GM12878 (cell line): ENCODE results near the gene IFT88. TPM values are rescaled to one million over a fixed set of nuclear protein-coding genes. Genes with fewer than 3 reads are reported as not detected.

Source experiments
- ATAC-seq: fragments of 200-7000 bp; cut with Tn5 transposase; 3 replicates; pipeline ENCODE4 v1.9.1; 2020; ENCODE audit warnings: mild to moderate bottlenecking, moderate library complexity
- BruUV-seq: library from RNA; stranded (reverse); fragments of 400-500 nt; replicated peaks from 2 replicates; lab custom pipeline; 2021; lab: Mats Ljungman, UMichigan
- CTCF ChIA-PET: fragments of 300-600 bp; sonication (Branson Sonifier 250); formaldehyde crosslinking; extraction: SDS; loops from one replicate; lab custom pipeline; 2021; ENCODE audit warnings: inconsistent platforms; lab: Yijun Ruan, JAX
- POLR2A ChIA-PET: fragments of 350-600 bp; formaldehyde crosslinking; extraction: SDS; loops from one replicate; lab custom pipeline; 2021; ENCODE audit warnings: inconsistent platforms; lab: Charles Lee
- RAD21 ChIA-PET: fragments of 300-600 bp; sonication (Branson Sonifier 250); formaldehyde crosslinking; loops from one replicate; lab custom pipeline; 2023; ENCODE audit warnings: antibody characterized with exemption; ENCODE audit not compliant: unreplicated experiment; lab: Charles Lee
- SMC1A ChIA-PET: fragments of 300-600 bp; sonication (Branson Sonifier 250); formaldehyde crosslinking; loops from one replicate; lab custom pipeline; 2023; ENCODE audit not compliant: unreplicated experiment, uncharacterized antibody; lab: Charles Lee
- DNase-seq: peaks from one replicate; pipeline ENCODE4 v3.0.0-alpha.2; 2011; ENCODE audit warnings: low read depth, low spot score
- FAIRE-seq: peaks from 3 replicates; lab custom pipeline; 2011; peaks lifted over from hg19 to GRCh38; lab: Jason Lieb, UNC
- H2AFZ ChIP-seq: 2 replicates; pipeline ENCODE4 v1.6.0; 2011; ENCODE audit warnings: low read depth, low read length, control low read depth; ENCODE audit not compliant: control insufficient read depth
- H3K27ac ChIP-seq: 2 replicates; pipeline ENCODE4 v1.5.1; 2011; ENCODE audit warnings: control low read depth; ENCODE audit not compliant: control insufficient read depth, insufficient read depth
- H3K27me3 ChIP-seq, 2 experiments: replicated peaks in 1 of 2; 2 replicates each; pipeline versions ENCODE4 v1.6.0 to v1.6.1; 2011; ENCODE audit warnings: low read length in 1 of 2; ENCODE audit not compliant: control insufficient read depth in 2 of 2, insufficient read depth in 2 of 2
- H3K36me3 ChIP-seq, 2 experiments: 2 replicates each; pipeline ENCODE4 v1.5.1; 2011; ENCODE audit warnings: low read length in 1 of 2; ENCODE audit not compliant: control insufficient read depth in 2 of 2, insufficient read depth in 2 of 2
- H3K4me1 ChIP-seq: 2 replicates; pipeline ENCODE4 v1.6.1; 2011; ENCODE audit warnings: mild to moderate bottlenecking, low read length, moderate library complexity, mixed read lengths; ENCODE audit not compliant: control insufficient read depth, insufficient read depth
- H3K4me2 ChIP-seq: 2 replicates; pipeline ENCODE4 v1.6.0; 2011; ENCODE audit warnings: control low read depth; ENCODE audit not compliant: control insufficient read depth, insufficient read depth
- H3K4me3 ChIP-seq: fragments of 200-600 bp; sonication (generic); 2 replicates; pipeline ENCODE4 v1.5.1; 2016
- H3K79me2 ChIP-seq: 2 replicates; pipeline ENCODE4 v1.6.0; 2011; ENCODE audit warnings: low read length; ENCODE audit not compliant: control insufficient read depth, insufficient read depth
- H3K9ac ChIP-seq: 2 replicates; pipeline ENCODE4 v1.8.0; 2011; ENCODE audit warnings: low read length, control low read depth, mixed read lengths; ENCODE audit not compliant: control insufficient read depth, insufficient read depth
- H3K9me3 ChIP-seq: replicated peaks from 3 replicates; pipeline ENCODE4 v1.5.1; 2011; ENCODE audit warnings: mild to moderate bottlenecking, low read length; ENCODE audit not compliant: control insufficient read depth, insufficient read depth
- H4K20me1 ChIP-seq: 2 replicates; pipeline ENCODE4 v1.6.0; 2011; ENCODE audit not compliant: control insufficient read depth, insufficient read depth
- DPF2 ChIP-seq: fragments of 450-650 bp; IDR thresholded peaks from 2 replicates; pipeline ENCODE4 v1.6.1; 2017; ENCODE audit warnings: mild to moderate bottlenecking
- ETV6 ChIP-seq, 2 experiments: fragments of 450-650 bp in 1 of 2; IDR thresholded peaks in 1 of 2; conservative IDR thresholded peaks in 1 of 2; 2 replicates each; pipeline ENCODE4 v1.6.1; 2014; ENCODE audit warnings: antibody characterized with exemption in 1 of 2, borderline replicate concordance in 1 of 2, low read depth in 1 of 2, mild to moderate bottlenecking in 1 of 2, moderate library complexity in 1 of 2
- HDGF ChIP-seq: fragments of 450-650 bp; IDR thresholded peaks from 2 replicates; pipeline ENCODE4 v1.6.1; 2016; ENCODE audit warnings: antibody characterized with exemption
- IRF4 ChIP-seq: IDR thresholded peaks from 2 replicates; pipeline ENCODE4 v1.6.1; 2011; ENCODE audit warnings: low read depth, low read length
- LARP7 ChIP-seq: fragments of 450-650 bp; IDR thresholded peaks from 2 replicates; pipeline ENCODE4 v1.6.1; 2017; ENCODE audit warnings: mild to moderate bottlenecking
- MTA2 ChIP-seq: fragments of 450-650 bp; IDR thresholded peaks from 2 replicates; pipeline ENCODE4 v1.6.1; 2016; ENCODE audit warnings: low read depth, mild to moderate bottlenecking, moderate library complexity
- NRF1 ChIP-seq: conservative IDR thresholded peaks from 2 replicates; pipeline ENCODE4 v1.6.1; 2011; ENCODE audit warnings: mild to moderate bottlenecking, low read depth, low read length, improper control_type of control experiment
- ZBTB11 ChIP-seq: fragments of 450-650 bp; formaldehyde crosslinking; IDR thresholded peaks from 2 replicates; pipeline ENCODE4 v1.5.0; 2022; ENCODE audit warnings: mild to moderate bottlenecking, missing genetic modification characterization
- ZNF217 ChIP-seq: fragments of 450-650 bp; IDR thresholded peaks from 2 replicates; pipeline ENCODE4 v1.6.1; 2017; ENCODE audit warnings: antibody characterized with exemption, mild to moderate bottlenecking
- in situ Hi-C: fragments of 300-500 bp; cut with MboI; formaldehyde crosslinking; loops from 9 replicates; pipeline ENCODE4 v1.14.3; 2018; ENCODE audit warnings: mixed read lengths
- intact Hi-C: fragments of 100-400 bp; cut with micrococcal nuclease; formaldehyde crosslinking; loops from one replicate; pipeline ENCODE4 v1.14.2; 2022; ENCODE audit not compliant: unreplicated experiment
- polyA plus RNA-seq, 11 experiments: library from polyadenylated mRNA; depleted of rRNA in 4 of 11; unstranded in 6 of 11; stranded (reverse) in 5 of 11; fragments of >200 nt; fragmentation: Nextera tagmentation in 4 of 11; fragmentation: Illumina TruSeq in 1 of 11; extraction: Ambion mirVana in 4 of 11; extraction: Trizol in 1 of 11; gene quantifications; 1 replicate in 1 of 11; 2 replicates in 10 of 11; pipeline versions ENCODE4 v1.2.1 to v1.2.3, GENCODE V29; 2011 to 2016; ENCODE audit warnings: inconsistent platforms in 2 of 11, missing spikeins in 2 of 11, low read depth in 1 of 11
- total RNA-seq, 4 experiments: library from RNA; depleted of rRNA in 3 of 4; stranded (reverse); fragments of >200 nt in 3 of 4; fragmentation: Illumina TruSeq in 1 of 4; extraction: Trizol in 1 of 4; gene quantifications; 2 replicates each; pipeline versions ENCODE4 v1.2.1 to v1.2.3, GENCODE V29; 2013 to 2021
- TF ChIP-seq, protein P1 (sequence below): fragments of 450-650 bp; IDR thresholded peaks from 2 replicates; pipeline ENCODE4 v1.6.1; 2017; ENCODE audit warnings: mild to moderate bottlenecking, moderate library complexity

Gene IFT88
- total and polyA plus RNA-seq, 10 of the 15 experiments (the other 5 are each of a cell fraction or from before 2014, with no cell fraction given): 2.9 to 5.6 (median 4.1) TPM

DNA sequence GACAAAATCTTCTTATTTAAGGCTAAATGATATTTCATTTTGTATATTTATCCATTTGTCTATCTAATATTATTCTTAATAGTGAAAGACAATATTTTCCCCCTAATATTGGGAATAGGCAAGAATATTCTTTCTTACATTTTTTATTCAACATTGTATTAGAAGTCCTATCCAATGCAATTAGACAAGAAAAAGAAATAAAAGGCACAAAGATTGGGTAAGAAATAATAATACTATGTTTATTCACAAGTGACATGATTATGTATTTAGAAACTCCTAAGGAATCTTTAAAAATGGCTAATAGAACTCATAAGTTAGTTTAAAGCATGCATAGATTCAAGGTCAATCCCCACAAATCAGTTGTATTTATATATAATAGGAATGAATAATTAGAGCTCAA lies 30.0 kb upstream of the IFT88 start:
- CTCF ChIA-PET: interaction anchor here (0.6 to 1.0 kb wide), 3 partner anchors 8 to 254 kb away, joined by 3 to 4 read pairs (median 3); no protein-coding TSS in a partner anchor

More for the DNA sequence above, 30.0 kb upstream of the IFT88 start:
- POLR2A ChIA-PET: no interaction called here
- H3K9ac ChIP-seq: no peak overlapping the region
- no peak overlapping the region for H2AFZ ChIP-seq
- RAD21 ChIA-PET: no interaction called here
- H3K4me3 ChIP-seq: no peak overlapping the region
- no peak overlapping the region for H3K4me2 ChIP-seq
- intact Hi-C loops: no loop called here
- SMC1A ChIA-PET: interaction anchor here (1.3 kb wide), 1 partner anchor 17 kb away, joined by 3 read pairs; no protein-coding TSS in a partner anchor
- no peaks in the 10 kb centered on the region for H3K36me3 ChIP-seq
- no peak for FAIRE-seq
- DNase-seq: no peak
- BruUV-seq: no TSS peak
- H3K4me1 ChIP-seq: no peaks in the 10 kb centered on the region
- no peaks in the 10 kb centered on the region; the same call in 2 of the 3 replicates for H3K9me3 ChIP-seq
- H4K20me1 ChIP-seq: no peaks in the 10 kb centered on the region
- H3K79me2 ChIP-seq: no peaks in the 10 kb centered on the region
- TF ChIP-seq, protein P1, sequence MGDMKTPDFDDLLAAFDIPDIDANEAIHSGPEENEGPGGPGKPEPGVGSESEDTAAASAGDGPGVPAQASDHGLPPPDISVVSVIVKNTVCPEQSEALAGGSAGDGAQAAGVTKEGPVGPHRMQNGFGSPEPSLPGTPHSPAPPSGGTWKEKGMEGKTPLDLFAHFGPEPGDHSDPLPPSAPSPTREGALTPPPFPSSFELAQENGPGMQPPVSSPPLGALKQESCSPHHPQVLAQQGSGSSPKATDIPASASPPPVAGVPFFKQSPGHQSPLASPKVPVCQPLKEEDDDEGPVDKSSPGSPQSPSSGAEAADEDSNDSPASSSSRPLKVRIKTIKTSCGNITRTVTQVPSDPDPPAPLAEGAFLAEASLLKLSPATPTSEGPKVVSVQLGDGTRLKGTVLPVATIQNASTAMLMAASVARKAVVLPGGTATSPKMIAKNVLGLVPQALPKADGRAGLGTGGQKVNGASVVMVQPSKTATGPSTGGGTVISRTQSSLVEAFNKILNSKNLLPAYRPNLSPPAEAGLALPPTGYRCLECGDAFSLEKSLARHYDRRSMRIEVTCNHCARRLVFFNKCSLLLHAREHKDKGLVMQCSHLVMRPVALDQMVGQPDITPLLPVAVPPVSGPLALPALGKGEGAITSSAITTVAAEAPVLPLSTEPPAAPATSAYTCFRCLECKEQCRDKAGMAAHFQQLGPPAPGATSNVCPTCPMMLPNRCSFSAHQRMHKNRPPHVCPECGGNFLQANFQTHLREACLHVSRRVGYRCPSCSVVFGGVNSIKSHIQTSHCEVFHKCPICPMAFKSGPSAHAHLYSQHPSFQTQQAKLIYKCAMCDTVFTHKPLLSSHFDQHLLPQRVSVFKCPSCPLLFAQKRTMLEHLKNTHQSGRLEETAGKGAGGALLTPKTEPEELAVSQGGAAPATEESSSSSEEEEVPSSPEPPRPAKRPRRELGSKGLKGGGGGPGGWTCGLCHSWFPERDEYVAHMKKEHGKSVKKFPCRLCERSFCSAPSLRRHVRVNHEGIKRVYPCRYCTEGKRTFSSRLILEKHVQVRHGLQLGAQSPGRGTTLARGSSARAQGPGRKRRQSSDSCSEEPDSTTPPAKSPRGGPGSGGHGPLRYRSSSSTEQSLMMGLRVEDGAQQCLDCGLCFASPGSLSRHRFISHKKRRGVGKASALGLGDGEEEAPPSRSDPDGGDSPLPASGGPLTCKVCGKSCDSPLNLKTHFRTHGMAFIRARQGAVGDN: no peak
- TF ChIP-seq ZBTB11 (CRISPR knock-in tag) (no peak), MTA2 (no peak), ZNF217 (no peak), ETV6 (conservative IDR thresholded peaks at IDR 0.05 in 1 of 2, IDR thresholded peaks at IDR 0.05 in 1 of 2; ENCODE audit: borderline replicate concordance in 1 of 2, low read depth in 1 of 2) (no peak), HDGF (no peak), IRF4 (no peak), NRF1 (no peak), DPF2 (no peak), LARP7 (no peak)
- no peak for ATAC-seq
- H3K27ac ChIP-seq: no peak overlapping the region
- in situ Hi-C loops: no loop called here
- H3K27me3 ChIP-seq: no peaks in the 10 kb centered on the region
